GM18498 (cell line): ENCODE results near the gene IER5.

Source experiments
- ATAC-seq: cut with Tn5 transposase; IDR thresholded peaks from one replicate; pipeline ENCODE4 v1.9.1; 2021; ENCODE audit warnings: mild to moderate bottlenecking, moderate library complexity; ENCODE audit not compliant: unreplicated experiment

The IER5 gene

GRCh38 chr1:181095763-181096184 is 7.3 kb downstream of the IER5 start:
- no peak for ATAC-seq

- no peak for ATAC-seq
These were observed 8.7 kb downstream of the IER5 start for GRCh38 chr1:181097242-181097641.

DNA sequence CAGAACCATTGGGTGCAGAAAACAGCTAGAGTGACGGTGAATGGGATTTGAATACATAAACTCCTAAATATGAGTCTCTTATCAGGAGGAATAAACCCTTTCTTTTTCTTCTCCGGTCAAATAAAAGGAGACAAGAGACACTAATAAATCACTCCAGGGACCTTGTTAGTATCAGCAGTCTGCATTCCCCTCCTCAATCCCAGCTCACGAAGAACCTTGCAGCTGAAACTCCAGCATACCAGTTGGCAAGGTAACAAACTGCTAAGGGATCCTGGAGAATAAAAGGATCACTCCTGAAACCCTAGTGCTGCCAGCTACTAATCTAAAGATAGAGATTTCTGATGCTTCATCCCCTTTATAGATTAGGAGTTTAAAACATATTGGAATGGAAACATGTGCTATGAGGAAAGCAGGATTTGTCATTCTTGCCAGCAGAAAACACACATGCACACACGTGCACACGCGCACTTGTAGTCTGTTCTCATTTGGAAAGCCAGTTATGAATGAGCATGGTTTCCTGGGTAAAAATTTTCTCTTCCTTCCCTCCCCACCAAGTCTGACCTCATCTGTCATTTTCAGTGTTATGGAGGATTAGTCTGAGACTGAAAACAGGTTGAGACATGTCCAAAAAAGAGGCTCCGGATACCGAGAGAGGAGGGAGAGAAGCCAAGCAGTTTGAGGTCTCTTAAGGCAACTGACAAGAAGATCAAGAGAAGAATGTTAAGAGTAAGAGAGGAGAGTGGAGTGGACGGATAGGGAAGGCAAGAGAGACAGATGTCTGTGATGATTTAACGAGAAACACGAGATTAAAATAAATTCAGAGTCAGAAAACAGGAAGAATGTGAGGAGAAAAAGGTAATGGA is 10.9 kb downstream of the IER5 start:
- peak; percentile 66 for ATAC-seq

- ATAC-seq = no peak
These were observed 11.8 kb downstream of the IER5 start for GRCh38 chr1:181100015-181100905.

GRCh38 chr1:181100934-181101333 is 12.4 kb downstream of the IER5 start:
- no peak for ATAC-seq

GRCh38 chr1:181101581-181102226 is 13.2 kb downstream of the IER5 start:
- no peak for ATAC-seq

DNA sequence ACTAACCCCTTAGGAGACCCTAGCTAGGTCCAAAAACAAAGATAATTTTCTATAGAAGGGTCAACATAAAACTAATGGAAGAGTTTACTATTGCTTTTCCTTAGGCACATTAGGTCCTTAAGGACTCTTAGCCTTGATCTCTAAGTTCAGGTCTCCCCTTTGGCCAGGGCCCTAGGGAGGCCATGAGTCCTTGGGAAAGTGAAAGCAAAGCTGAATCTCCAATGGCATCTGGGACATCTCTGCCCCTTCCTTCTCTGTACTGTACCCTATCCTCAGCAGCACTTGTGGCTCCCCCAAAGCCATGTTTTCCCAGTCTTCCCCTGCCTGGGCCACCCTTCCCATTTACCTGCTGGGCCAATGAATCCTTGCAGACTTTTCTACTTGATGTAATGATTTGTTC is 14.3 kb downstream of the IER5 start:
- no peak for ATAC-seq

DNA sequence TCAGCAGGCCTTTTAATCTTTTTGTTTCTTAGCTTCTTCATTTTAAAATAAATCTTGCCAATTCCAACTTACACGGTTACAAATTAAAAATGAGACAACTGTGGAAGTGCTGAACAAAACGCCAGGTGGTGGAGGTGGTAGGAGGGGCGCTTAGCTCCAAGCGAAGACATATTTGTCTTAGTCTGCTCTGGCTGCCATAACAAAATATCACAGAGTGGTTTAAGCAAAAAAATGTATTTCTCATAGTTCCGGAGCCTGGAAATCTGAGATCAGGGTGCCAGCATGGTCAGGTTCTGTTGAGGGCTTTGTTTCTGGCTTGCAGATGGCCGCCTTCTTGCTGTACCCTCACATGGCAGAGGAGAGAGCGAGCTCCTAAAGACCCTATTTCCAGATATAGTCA is 14.9 kb downstream of the IER5 start:
- ATAC-seq = no peak

- no peak for ATAC-seq
These were observed 15.7 kb downstream of the IER5 start for GRCh38 chr1:181104042-181104789.

- peak; percentile 26 for ATAC-seq
These were observed 16.3 kb downstream of the IER5 start for GRCh38 chr1:181104790-181105133.

GRCh38 chr1:181105134-181106021 is 16.9 kb downstream of the IER5 start:
- peak; percentile 87 for ATAC-seq

DNA sequence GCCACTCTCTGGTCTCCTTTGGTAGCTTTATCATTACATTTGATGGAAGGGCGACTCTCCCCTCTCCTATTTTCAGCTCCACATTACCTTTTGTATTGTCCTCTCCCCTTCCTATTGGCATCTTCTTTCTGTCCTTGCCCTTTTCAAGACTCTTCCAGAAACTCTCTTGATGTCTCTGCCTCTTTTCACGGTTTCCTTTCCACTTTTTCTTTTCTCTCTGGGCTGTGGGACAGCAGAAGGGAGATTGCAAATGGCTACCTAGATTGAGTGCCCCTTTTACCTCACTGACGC is 17.5 kb downstream of the IER5 start:
- ATAC-seq = no peak

DNA sequence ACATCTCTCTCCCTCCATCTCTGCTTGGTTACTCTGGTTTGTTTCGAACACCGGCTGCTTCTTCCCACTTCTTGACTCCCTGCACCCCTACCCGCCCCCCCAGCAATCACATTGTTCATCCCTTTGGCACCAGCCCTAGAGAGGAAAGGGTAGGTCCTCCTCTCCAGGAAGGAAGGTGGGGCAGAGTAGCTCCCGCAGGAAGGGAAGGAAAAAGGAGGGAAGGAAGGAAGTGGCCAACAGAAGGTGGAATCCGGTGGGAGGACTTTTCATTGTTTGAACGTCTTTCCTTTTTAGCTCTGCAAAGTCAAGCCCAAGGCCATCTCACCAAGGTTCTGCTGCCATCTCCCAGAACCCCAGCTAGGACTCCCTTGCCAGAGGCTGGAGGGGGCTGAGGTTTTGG is 18.0 kb downstream of the IER5 start:
- no peak for ATAC-seq

- ATAC-seq = no peak
These were observed 19.2 kb downstream of the IER5 start for GRCh38 chr1:181107711-181108110.

GRCh38 chr1:181108304-181108867 is 19.9 kb downstream of the IER5 start:
- ATAC-seq = no peak

- no peak for ATAC-seq
These were observed 21.5 kb downstream of the IER5 start for GRCh38 chr1:181110013-181110412.

DNA sequence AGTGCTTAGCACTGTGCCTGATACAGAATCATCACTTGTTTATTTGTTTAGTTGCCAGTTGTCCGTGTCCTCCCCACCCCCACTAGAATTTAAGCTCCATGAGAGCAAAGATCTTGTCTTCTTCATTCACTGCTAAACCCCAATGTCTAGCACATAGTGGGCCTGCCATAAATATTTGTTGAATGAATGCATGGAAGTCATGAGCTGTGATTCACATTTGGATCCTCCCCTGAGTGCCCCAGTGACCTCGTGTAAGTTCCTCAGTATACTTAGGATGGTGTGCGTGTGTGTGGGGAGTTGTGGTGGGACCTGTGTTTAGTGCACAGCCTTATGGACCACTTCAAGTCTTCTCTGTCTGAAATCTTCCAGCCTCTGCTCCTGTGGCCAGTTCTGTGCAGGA is 23.1 kb downstream of the IER5 start:
- ATAC-seq = no peak

GRCh38 chr1:181112071-181112929 is 23.8 kb downstream of the IER5 start:
- no peak for ATAC-seq
